Activated CD4-positive, alpha-beta T cell treated with anti-CD3 and anti-CD28 coated beads, Interleukin-2, amount 10 ng/mL, durations not matched to agents 7 days and 5 days (primary cell): ENCODE results near the gene NPR1. TPM values are rescaled to one million over a fixed set of nuclear protein-coding genes. Genes with fewer than 3 reads are reported as not detected.
"Not testable (repeated sequence)": the region's sequence is repeated elsewhere in the genome, so short reads cannot be mapped to it uniquely, and the experiment has no call there.

ENCODE experiments used
- CTCF ChIA-PET: fragments of 350-600 bp; sonication (Branson Sonifier 250); formaldehyde crosslinking; loops from one replicate; lab custom pipeline; 2021; ENCODE audit warnings: antibody characterized with exemption; lab: Charles Lee
- POLR2A ChIA-PET: fragments of 350-600 bp; sonication (Branson Sonifier 250); formaldehyde crosslinking; loops from one replicate; lab custom pipeline; 2021; ENCODE audit warnings: antibody characterized with exemption; lab: Charles Lee
- DNase-seq: peaks from one replicate; pipeline ENCODE4 v3.0.0-alpha.2; 2020
- H3K27ac Mint-ChIP-seq: one replicate; pipeline ENCODE4 v1.8.0; 2021; ENCODE audit warnings: mild to moderate bottlenecking, moderate library complexity, mixed read lengths
- H3K27me3 Mint-ChIP-seq: one replicate; pipeline ENCODE4 v1.8.0; 2021; ENCODE audit warnings: mixed read lengths
- H3K36me3 Mint-ChIP-seq: one replicate; pipeline ENCODE4 v1.8.0; 2021; ENCODE audit warnings: low read depth, mixed read lengths
- H3K4me1 Mint-ChIP-seq: one replicate; pipeline ENCODE4 v1.8.0; 2021; ENCODE audit warnings: mixed read lengths
- H3K4me3 Mint-ChIP-seq: one replicate; pipeline ENCODE4 v1.8.0; 2021; ENCODE audit warnings: mild to moderate bottlenecking, moderate library complexity, mixed read lengths
- H3K9me3 Mint-ChIP-seq: one replicate; pipeline ENCODE4 v1.8.0; 2021; ENCODE audit warnings: mixed read lengths
- total RNA-seq, 2 experiments: library from RNA; stranded (reverse); gene quantifications; one replicate each; pipeline ENCODE4 v1.2.3, GENCODE V29; 2021

NPR1 gene
- total RNA-seq, 2 experiments from 2014 or later: not detected

- H3K27ac Mint-ChIP-seq: no peak overlapping the region
- peaks cover 45% of the 10 kb centered on the region for H3K36me3 Mint-ChIP-seq
- H3K27me3 Mint-ChIP-seq: no peaks in the 10 kb centered on the region
- H3K4me1 Mint-ChIP-seq: peaks cover 34% of the 10 kb centered on the region
- ChIA-PET CTCF (interaction anchor here (0.8 kb wide), 1 partner anchor 37 kb away, joined by 3 read pairs; the partner anchor contains the start of gene CHTOP), POLR2A (no interaction called here)
- H3K4me3 Mint-ChIP-seq: no peak overlapping the region
- peak; percentile 31 for DNase-seq
- H3K9me3 Mint-ChIP-seq: no peaks in the 10 kb centered on the region
Observed at GRCh38 chr1:153670257-153670858, 8.1 kb upstream of the NPR1 start.

- ChIA-PET CTCF (interaction anchor here (0.6 to 1.8 kb wide), 5 partner anchors 11 to 295 kb away, joined by 3 to 6 read pairs (median 3); partner anchors contain the start of gene CHTOP), POLR2A (interaction anchor here (0.6 to 1.7 kb wide), 3 partner anchors 37 to 809 kb away, joined by 3 to 6 read pairs (median 5); partner anchors contain the start of genes CHTOP and JTB)
- Mint-ChIP-seq H3K4me3 (no peak within 1 kb of the TSS), H3K27ac (no peak within 1 kb of the TSS), H3K4me1 (peaks cover 32% of the 10 kb centered on the region), H3K36me3 (peaks cover 39% of the 10 kb centered on the region), H3K9me3 (no peaks in the 10 kb centered on the region), H3K27me3 (no peaks in the 10 kb centered on the region)
- peak; percentile 98 for DNase-seq
Observed at GRCh38 chr1:153670859-153671627, 7.4 kb upstream of the NPR1 start, which contains the start of gene ILF2. ILF2 (minus strand) TSS chr1:153670993; CDS start chr1:153670922, 71 bp downstream.

GRCh38 chr1:153671628-153672353 is 6.7 kb upstream of the NPR1 start:
- H3K9me3 Mint-ChIP-seq, H3K27me3 Mint-ChIP-seq, H3K4me3 Mint-ChIP-seq, H3K27ac Mint-ChIP-seq: not testable (repeated sequence)
- POLR2A ChIA-PET: interaction anchor here (0.6 to 1.7 kb wide), 5 partner anchors 37 to 809 kb away, joined by 3 to 10 read pairs (median 6); partner anchors contain the start of genes CHTOP, JTB and RPS27
- Mint-ChIP-seq H3K36me3 (peaks cover 34% of the 10 kb centered on the region), H3K4me1 (peaks cover 32% of the 10 kb centered on the region)
- CTCF ChIA-PET: interaction anchor here (0.6 to 1.8 kb wide), 16 partner anchors 9 to 931 kb away, joined by 3 to 6 read pairs (median 4); partner anchors contain the start of genes CHTOP and SLC27A3
- DNase-seq: peak; percentile 49

GRCh38 chr1:153673511-153673910 is 5.0 kb upstream of the NPR1 start:
- Mint-ChIP-seq H3K4me3 (no peak overlapping the region), H3K27ac (peak overlapping the region; percentile 56), H3K27me3 (peaks cover 15% of the 10 kb centered on the region), H3K36me3 (peaks cover 17% of the 10 kb centered on the region), H3K9me3 (no peaks in the 10 kb centered on the region), H3K4me1 (peaks cover 32% of the 10 kb centered on the region)
- POLR2A ChIA-PET: no interaction called here
- no peak for DNase-seq
- CTCF ChIA-PET: no interaction called here

GRCh38 chr1:153677718-153678518 is 570 bp upstream of the NPR1 start:
- CTCF ChIA-PET: interaction anchor here (0.5 to 1.0 kb wide), 4 partner anchors 26 to 1926 kb away, joined by 3 to 5 read pairs (median 3); partner anchors contain the start of gene RAB13
- Mint-ChIP-seq H3K4me3 (peak overlapping the region; percentile 61), H3K36me3 (no peaks in the 10 kb centered on the region), H3K27ac (no peak overlapping the region), H3K27me3 (peaks cover 44% of the 10 kb centered on the region), H3K9me3 (no peaks in the 10 kb centered on the region), H3K4me1 (peaks cover 23% of the 10 kb centered on the region)
- DNase-seq: peak; percentile 53
- POLR2A ChIA-PET: no interaction called here

- Mint-ChIP-seq H3K27ac (no peak overlapping the region), H3K36me3 (no peaks in the 10 kb centered on the region), H3K4me1 (peaks cover 21% of the 10 kb centered on the region), H3K9me3 (no peaks in the 10 kb centered on the region), H3K27me3 (peaks cover 49% of the 10 kb centered on the region), H3K4me3 (peak overlapping the region; percentile 29)
- POLR2A ChIA-PET: no interaction called here
- CTCF ChIA-PET: interaction anchor here (0.6 to 1.2 kb wide), 6 partner anchors 10 to 307 kb away, joined by 3 to 4 read pairs (median 3); partner anchors contain the start of genes CREB3L4 and RAB13
- DNase-seq: peak; percentile 28
Observed at GRCh38 chr1:153679337-153680119, 1.0 kb downstream of the NPR1 start.

GRCh38 chr1:153680120-153680403 is 1.6 kb downstream of the NPR1 start:
- Mint-ChIP-seq H3K9me3 (no peaks in the 10 kb centered on the region), H3K27ac (peak overlapping the region; percentile 26), H3K36me3 (no peaks in the 10 kb centered on the region), H3K4me1 (peaks cover 21% of the 10 kb centered on the region), H3K4me3 (no peak overlapping the region), H3K27me3 (peaks cover 51% of the 10 kb centered on the region)
- ChIA-PET CTCF (interaction anchor here (0.7 to 1.5 kb wide), 5 partner anchors 10 to 306 kb away, joined by 3 to 5 read pairs (median 3); partner anchors contain the start of genes CREB3L4 and RAB13), POLR2A (no interaction called here)
- DNase-seq: no peak

GRCh38 chr1:153682730-153683129 is 4.2 kb downstream of the NPR1 start:
- Mint-ChIP-seq H3K4me1 (peaks cover 17% of the 10 kb centered on the region), H3K27ac (no peak overlapping the region), H3K36me3 (no peaks in the 10 kb centered on the region), H3K27me3 (peaks cover 46% of the 10 kb centered on the region), H3K9me3 (no peaks in the 10 kb centered on the region), H3K4me3 (no peak overlapping the region)
- ChIA-PET CTCF (interaction anchor here (1.3 to 1.9 kb wide), 3 partner anchors 11 to 68 kb away, joined by 3 to 6 read pairs (median 4); no protein-coding TSS in a partner anchor), POLR2A (no interaction called here)
- no peak for DNase-seq

- H3K4me3 Mint-ChIP-seq: no peak overlapping the region
- CTCF ChIA-PET: interaction anchor here (0.5 to 1.9 kb wide), 3 partner anchors 12 to 89 kb away, joined by 3 to 6 read pairs (median 3); no protein-coding TSS in a partner anchor
- peaks cover 7% of the 10 kb centered on the region for H3K4me1 Mint-ChIP-seq
- peaks cover 35% of the 10 kb centered on the region for H3K27me3 Mint-ChIP-seq
- H3K9me3 Mint-ChIP-seq: no peaks in the 10 kb centered on the region
- POLR2A ChIA-PET: no interaction called here
- DNase-seq: no peak
- H3K27ac Mint-ChIP-seq: no peak overlapping the region
- H3K36me3 Mint-ChIP-seq: no peaks in the 10 kb centered on the region
Observed at GRCh38 chr1:153683854-153684253, 5.4 kb downstream of the NPR1 start.

- DNase-seq: no peak
- H3K4me1 Mint-ChIP-seq: peaks cover 3% of the 10 kb centered on the region
- ChIA-PET POLR2A (no interaction called here), CTCF (interaction anchor here (1.2 kb wide), 1 partner anchor 88 kb away, joined by 3 read pairs; no protein-coding TSS in a partner anchor)
- no peaks in the 10 kb centered on the region for H3K36me3 Mint-ChIP-seq
- no peak overlapping the region for H3K27ac Mint-ChIP-seq
- no peak overlapping the region for H3K4me3 Mint-ChIP-seq
- H3K9me3 Mint-ChIP-seq: no peaks in the 10 kb centered on the region
- peaks cover 31% of the 10 kb centered on the region for H3K27me3 Mint-ChIP-seq
Observed at GRCh38 chr1:153684892-153685291, 6.4 kb downstream of the NPR1 start.
